ENCODE results near the gene MIA2. TPM values are rescaled to one million over a fixed set of nuclear protein-coding genes. Genes with fewer than 3 reads are reported as not detected.

Gene MIA2
- total and polyA plus RNA-seq, 9 of the 15 experiments (the other 6 are each of a cell fraction or from before 2014, with no cell fraction given) = 6.0 to 21.8 (median 12.8) TPM

DNA sequence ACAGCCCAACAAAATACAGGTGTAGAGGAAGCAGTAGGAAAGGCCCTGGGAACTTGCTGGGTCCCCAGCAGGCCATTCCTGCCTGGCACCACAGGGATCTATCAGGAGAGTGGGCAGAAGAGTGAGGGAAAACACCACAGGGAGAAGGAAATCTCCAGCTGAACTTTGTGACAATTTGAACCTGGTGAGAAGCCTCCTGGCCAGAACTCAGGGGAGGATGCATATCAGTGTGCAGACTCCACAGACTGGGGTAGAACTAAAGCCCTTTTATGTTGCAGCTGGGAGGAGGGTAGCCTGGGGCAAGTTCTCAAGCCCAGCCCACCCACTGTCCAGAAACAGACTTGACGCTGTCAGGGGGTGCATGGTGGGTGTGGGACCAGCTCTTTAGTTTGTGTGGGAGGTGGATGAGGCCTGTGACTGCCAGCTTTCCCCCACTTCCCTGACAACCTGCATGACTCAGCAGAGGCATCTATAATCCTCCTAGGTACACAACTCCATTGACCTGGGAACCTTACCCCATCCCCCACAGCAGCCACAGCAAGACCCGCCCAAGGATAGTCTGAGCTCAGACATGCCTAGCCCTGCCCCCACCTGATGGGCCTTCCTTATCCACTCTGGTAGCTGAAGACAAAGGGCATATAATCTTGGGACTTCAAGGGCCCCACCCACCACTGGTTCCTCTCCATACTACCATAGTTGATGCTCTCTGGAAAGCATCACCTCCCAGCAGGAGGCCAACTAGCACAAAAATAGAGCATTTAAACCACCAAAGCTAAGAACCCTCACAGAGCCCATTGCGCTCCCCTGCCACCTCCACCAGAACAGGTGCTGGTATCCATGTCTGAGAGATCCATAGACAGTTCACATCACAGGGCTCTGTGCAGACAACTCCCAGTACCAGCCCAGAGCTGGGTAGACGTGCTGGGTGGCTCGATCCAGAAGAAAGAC lies 29.8 kb upstream of the MIA2 start:
- CTCF ChIA-PET (ENCODE audit: low intra/inter-chr PET ratio) = no interaction called here
- FAIRE-seq (peak; percentile 79), DNase-seq (ENCODE audit: extremely low read depth in 1 of 4, low spot score in 3 of 4) (peak in 3 of 4 experiments; percentile 24 to 80 (median 29)), ATAC-seq (peak; percentile 87)
- Histone ChIP-seq H3K79me2 (ENCODE audit: control insufficient read depth, insufficient read depth, low read length) (no peaks in the 10 kb centered on the region), H4K20me1 (replicated peaks; ENCODE audit: control insufficient read depth, insufficient read depth, low read length) (no peaks in the 10 kb centered on the region), H3K4me2 (ENCODE audit: insufficient read depth, low read length) (no peak overlapping the region), H3K27me3 (ENCODE audit: control insufficient read depth in 2 of 2, insufficient read depth in 2 of 2, low read length in 2 of 2) (no peaks in the 10 kb centered on the region), H3K36me3 (ENCODE audit: control insufficient read depth, insufficient read depth, low read length) (no peaks in the 10 kb centered on the region), H3K27ac (ENCODE audit: extremely low read depth, low read depth, low read length) (peak overlapping the region; percentile 43; the same call in 1 of the 3 replicates), H3K9me1 (ENCODE audit: control insufficient read depth, insufficient read depth, low read length) (no peaks in the 10 kb centered on the region), H2AFZ (ENCODE audit: low read depth, low read length) (peak overlapping the region; percentile 72), H3K9me3 (replicated peaks; ENCODE audit: control insufficient read depth, insufficient read depth, low read depth, low read length) (no peaks in the 10 kb centered on the region), H3K9ac (ENCODE audit: insufficient read depth in 1 of 2, low read depth in 2 of 2, low read length in 2 of 2) (no peak overlapping the region), H3K4me3 (no peak overlapping the region), H3K4me1 (replicated peaks in 1 of 2; ENCODE audit: control insufficient read depth in 2 of 2, insufficient read depth in 2 of 2, low read length in 2 of 2) (peaks cover 4 to 9% of the 10 kb centered on the region in 2 experiments; a peak in 2 of 5 replicates)
- POLR2A ChIA-PET = interaction anchor here (0.9 kb wide), 1 partner anchor 19 kb away, joined by 3 read pairs; no protein-coding TSS in a partner anchor
- 43% methylated on average over 5 of the region's 5 CpGs for WGBS (ENCODE audit: insufficient coverage, low coverage, missing lambda C conversion rate)
- no TSS peak for BruUV-seq (replicated peaks)
- in situ Hi-C loops (cut with MboI) (no loop called here), intact Hi-C loops (cut with micrococcal nuclease) (no loop called here)
- TF ChIP-seq C11orf30 (IDR thresholded peaks at IDR 0.05; ENCODE audit: low read depth) = peak; percentile 39
- TF ChIP-seq ZNF143 (CRISPR knock-in tag; IDR thresholded peaks at IDR 0.05) = no peak
- no peak for TF ChIP-seq MIER1 (IDR thresholded peaks at IDR 0.05; ENCODE audit: low read depth)
- no peak for TF ChIP-seq TSC22D4 (tag; IDR thresholded peaks at IDR 0.05)
- TF ChIP-seq EGR1 (conservative IDR thresholded peaks at IDR 0.05) = peak; percentile 40
- TF ChIP-seq ETV6 (IDR thresholded peaks at IDR 0.05; ENCODE audit: borderline replicate concordance in 1 of 2, low read depth in 2 of 2, low read length in 1 of 2) = no peak
- TF ChIP-seq ETV6 (CRISPR knock-in tag; IDR thresholded peaks at IDR 0.05; ENCODE audit: borderline replicate concordance) = no peak
- no peak for TF ChIP-seq ILF3 (IDR thresholded peaks at IDR 0.05; ENCODE audit: borderline replicate concordance)
- no peak for TF ChIP-seq POU5F1 (IDR thresholded peaks at IDR 0.05; ENCODE audit: borderline replicate concordance, low read depth, low read length, partially characterized antibody)
- no peak for TF ChIP-seq TGIF2 (CRISPR knock-in tag; IDR thresholded peaks at IDR 0.05)
- no peak for TF ChIP-seq ZNF311 (CRISPR knock-in tag; IDR thresholded peaks at IDR 0.05)
- no peak for TF ChIP-seq NONO (IDR thresholded peaks at IDR 0.05; ENCODE audit: low read depth in 2 of 2, low read length in 1 of 2)
- no peak for TF ChIP-seq RFX7 (CRISPR knock-in tag; IDR thresholded peaks at IDR 0.05)
- TF ChIP-seq, protein P1, sequence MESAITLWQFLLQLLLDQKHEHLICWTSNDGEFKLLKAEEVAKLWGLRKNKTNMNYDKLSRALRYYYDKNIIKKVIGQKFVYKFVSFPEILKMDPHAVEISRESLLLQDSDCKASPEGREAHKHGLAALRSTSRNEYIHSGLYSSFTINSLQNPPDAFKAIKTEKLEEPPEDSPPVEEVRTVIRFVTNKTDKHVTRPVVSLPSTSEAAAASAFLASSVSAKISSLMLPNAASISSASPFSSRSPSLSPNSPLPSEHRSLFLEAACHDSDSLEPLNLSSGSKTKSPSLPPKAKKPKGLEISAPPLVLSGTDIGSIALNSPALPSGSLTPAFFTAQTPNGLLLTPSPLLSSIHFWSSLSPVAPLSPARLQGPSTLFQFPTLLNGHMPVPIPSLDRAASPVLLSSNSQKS (CRISPR knock-in tag; IDR thresholded peaks at IDR 0.05) = no peak
- 0 out of 2 replicates have a peak, but pooled peaks have one; percentile 19 for TF ChIP-seq TRIM28 (IDR thresholded peaks at IDR 0.05)
- no peak for TF ChIP-seq PURB (CRISPR knock-in tag; IDR thresholded peaks at IDR 0.05; ENCODE audit: low read depth)
- TF ChIP-seq NFATC3 (IDR thresholded peaks at IDR 0.05) = no peak
- TF ChIP-seq CBFA2T3 (IDR thresholded peaks at IDR 0.05) = 0 out of 2 replicates have a peak, but pooled peaks have one; percentile 5
- TF ChIP-seq ZFP1 (CRISPR knock-in tag; IDR thresholded peaks at IDR 0.05) = no peak
- TF ChIP-seq SP1 (CRISPR knock-in tag; IDR thresholded peaks at IDR 0.05) = no peak
- no peak for TF ChIP-seq POLR3G (IDR thresholded peaks at IDR 0.05; ENCODE audit: extremely low read depth, insufficient read length, insufficient replicate concordance)
- no peak for TF ChIP-seq ZSCAN32 (CRISPR knock-in tag; IDR thresholded peaks at IDR 0.05)
- no peak for TF ChIP-seq L3MBTL2 (IDR thresholded peaks at IDR 0.05)
- 0 out of 4 replicates have a peak, but pooled peaks of 1 of the 2 experiments have one; percentile 7 for TF ChIP-seq RCOR1 (IDR thresholded peaks at IDR 0.05; ENCODE audit: borderline replicate concordance in 1 of 2, low read depth in 2 of 2, low read length in 2 of 2)
- TF ChIP-seq ZNF316 (IDR thresholded peaks at IDR 0.05) = peak; percentile 71
